ENCODE results near the gene MBOAT7.

GRCh38 chr19:54211235-54211634 lies 21.9 kb upstream of the MBOAT7 start:
- TF ChIP-seq CTCF (conservative IDR thresholded peaks at IDR 0.05), result no peak
- TF ChIP-seq ZFX (IDR thresholded peaks at IDR 0.05), result no peak
